GM18907 (cell line): ENCODE data around the gene CIB4.

ENCODE experiments used
- ATAC-seq: cut with Tn5 transposase; IDR thresholded peaks from one replicate; pipeline ENCODE4 v1.9.1; 2021; ENCODE audit warnings: mild to moderate bottlenecking, moderate library complexity; ENCODE audit not compliant: unreplicated experiment

CIB4 gene

GRCh38 chr2:26626606-26627005 is 14.6 kb downstream of the CIB4 start:
- no peak for ATAC-seq

- ATAC-seq, result no peak
Observed at GRCh38 chr2:26623541-26624495, 17.3 kb downstream of the CIB4 start.

GRCh38 chr2:26621469-26622199 is 19.5 kb downstream of the CIB4 start:
- ATAC-seq, result no peak

GRCh38 chr2:26620031-26620605 is 21.0 kb downstream of the CIB4 start:
- ATAC-seq, result no peak

- no peak for ATAC-seq
Observed at GRCh38 chr2:26619521-26619951, 21.6 kb downstream of the CIB4 start.

GRCh38 chr2:26619096-26619495 is 22.1 kb downstream of the CIB4 start:
- no peak for ATAC-seq

GRCh38 chr2:26618611-26619010 is 22.6 kb downstream of the CIB4 start:
- ATAC-seq, result no peak

- ATAC-seq, result no peak
Observed at GRCh38 chr2:26617588-26618083, 23.5 kb downstream of the CIB4 start.

GRCh38 chr2:26616706-26617587 is 24.2 kb downstream of the CIB4 start:
- ATAC-seq, result no peak

- no peak for ATAC-seq
Observed at GRCh38 chr2:26615860-26616705, 25.1 kb downstream of the CIB4 start.

- no peak for ATAC-seq
Observed at GRCh38 chr2:26615336-26615859, 25.8 kb downstream of the CIB4 start.

GRCh38 chr2:26614216-26615138 is 26.7 kb downstream of the CIB4 start:
- no peak for ATAC-seq

- no peak for ATAC-seq
Observed at GRCh38 chr2:26613241-26614215, 27.6 kb downstream of the CIB4 start.

GRCh38 chr2:26612522-26613240 is 28.5 kb downstream of the CIB4 start:
- no peak for ATAC-seq

- ATAC-seq, result no peak
Observed at GRCh38 chr2:26612034-26612433, 29.1 kb downstream of the CIB4 start.
